Measurements from ENCODE around the gene FOXD4L6.
"Not testable (repeated sequence)": the region's sequence is repeated elsewhere in the genome, so short reads cannot be mapped to it uniquely, and the experiment has no call there.

The FOXD4L6 gene

DNA sequence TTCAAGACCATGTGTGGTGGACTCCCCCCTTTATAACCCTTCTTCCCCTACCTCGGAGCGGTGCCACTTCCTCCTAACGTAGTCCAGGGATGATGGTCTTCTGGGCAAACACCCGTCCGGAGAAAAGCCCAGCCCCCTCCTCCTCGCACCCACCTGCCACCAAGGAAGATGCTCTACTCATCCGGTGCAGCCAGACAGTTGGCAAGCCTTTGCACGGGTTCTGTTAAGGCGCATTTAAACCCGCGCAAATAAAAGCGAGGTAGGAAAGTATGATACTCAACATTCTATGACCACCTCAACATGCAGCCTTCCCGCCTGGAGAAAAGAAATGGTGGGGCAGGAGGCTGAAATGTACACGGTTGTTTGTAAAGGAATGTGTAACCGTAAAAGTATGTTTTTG, at the start of gene FOXD4L6:
Gene FOXD4L6 (minus strand): TSS at position 101 of the 400 bp plus-strand sequence. CDS start 298 bp downstream, outside the sequence.
- in situ Hi-C loops (cut with MboI; ENCODE audit: low sequenced_read_pairs) = not testable (repeated sequence)

DNA sequence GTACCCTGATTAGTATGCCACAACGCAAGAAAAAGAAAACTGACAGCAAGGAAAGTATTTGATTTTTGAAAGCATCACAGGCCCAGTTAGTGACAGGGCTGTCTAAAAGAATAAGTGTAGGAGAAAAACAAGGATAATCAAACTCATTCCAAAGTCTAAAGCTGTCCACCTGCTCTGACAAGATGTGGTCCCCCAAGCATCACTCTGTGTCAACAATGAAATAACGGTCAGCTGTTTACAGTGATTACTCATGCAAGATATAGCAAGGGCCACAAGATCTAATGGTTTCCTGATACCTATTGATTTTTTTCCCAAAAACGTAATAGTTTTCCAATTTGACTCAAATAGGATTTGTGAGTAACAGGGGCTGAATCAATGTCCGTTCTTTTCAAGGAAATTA, 46.5 kb upstream of the FOXD4L6 start:
- in situ Hi-C loops (cut with MboI; ENCODE audit: low sequenced_read_pairs) = not testable (repeated sequence)

- in situ Hi-C loops (cut with MboI; ENCODE audit: low sequenced_read_pairs) = not testable (repeated sequence)
Measured at GRCh38 chr9:41150116-41150515, 21.6 kb upstream of the FOXD4L6 start.

- in situ Hi-C loops (cut with MboI; ENCODE audit: low sequenced_read_pairs) = not testable (repeated sequence)
Measured at GRCh38 chr9:41141878-41142277, 13.4 kb upstream of the FOXD4L6 start.

GRCh38 chr9:41126746-41127446, 1.6 kb downstream of the FOXD4L6 start:
- in situ Hi-C loops (cut with MboI; ENCODE audit: low sequenced_read_pairs) = not testable (repeated sequence)

- in situ Hi-C loops (cut with MboI; ENCODE audit: low sequenced_read_pairs) = not testable (repeated sequence)
Measured at GRCh38 chr9:41125936-41126335, 2.5 kb downstream of the FOXD4L6 start.

GRCh38 chr9:41125109-41125658, 3.3 kb downstream of the FOXD4L6 start:
- in situ Hi-C loops (cut with MboI; ENCODE audit: low sequenced_read_pairs) = not testable (repeated sequence)

- in situ Hi-C loops (cut with MboI; ENCODE audit: low sequenced_read_pairs) = not testable (repeated sequence)
Measured at GRCh38 chr9:41124250-41125108, 4.0 kb downstream of the FOXD4L6 start.

DNA sequence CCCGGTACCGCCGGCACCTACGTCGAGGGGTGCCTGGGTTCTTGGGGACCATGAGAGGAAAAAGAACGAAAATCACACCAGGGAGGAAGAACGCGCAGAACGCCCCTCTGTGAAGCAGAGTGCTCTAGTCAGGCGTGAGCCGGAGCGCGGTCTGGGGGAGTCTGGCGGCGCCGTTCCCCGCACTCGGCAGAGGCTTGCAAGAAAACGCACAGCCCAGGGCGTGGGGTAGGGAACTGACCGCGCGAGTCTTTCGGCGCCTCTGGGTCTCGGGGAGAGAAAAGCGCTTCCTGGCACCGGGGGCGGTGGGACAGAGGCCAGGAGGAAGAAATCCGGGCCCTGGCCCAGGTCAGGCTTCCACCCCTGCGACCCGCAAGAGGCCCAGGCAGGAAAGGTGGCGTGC, 4.7 kb downstream of the FOXD4L6 start:
- in situ Hi-C loops (cut with MboI; ENCODE audit: low sequenced_read_pairs) = not testable (repeated sequence)

- in situ Hi-C loops (cut with MboI; ENCODE audit: low sequenced_read_pairs) = not testable (repeated sequence)
Measured at GRCh38 chr9:41123396-41123795, 5.1 kb downstream of the FOXD4L6 start.

- in situ Hi-C loops (cut with MboI; ENCODE audit: low sequenced_read_pairs) = not testable (repeated sequence)
Measured at GRCh38 chr9:41120696-41121095, 7.8 kb downstream of the FOXD4L6 start.

DNA sequence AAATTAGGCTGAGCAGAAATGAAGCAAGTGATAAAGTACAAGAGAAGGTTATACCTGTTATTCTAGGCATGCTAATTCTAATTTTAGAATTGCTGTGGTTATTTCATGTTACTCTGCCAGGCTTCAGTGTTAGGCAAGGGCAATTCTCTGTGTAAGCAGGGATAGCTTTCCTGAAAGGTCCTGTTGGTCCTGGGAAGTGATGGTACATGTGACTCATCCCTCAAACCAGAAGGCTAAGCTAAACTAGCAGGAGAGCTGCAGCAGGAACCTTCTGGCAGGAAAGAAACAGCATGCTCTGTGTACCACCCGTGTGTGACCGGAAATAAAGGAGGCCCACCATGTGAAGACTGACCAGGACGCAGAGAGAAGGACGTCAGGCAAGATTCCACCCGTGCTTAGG, 8.8 kb downstream of the FOXD4L6 start:
- in situ Hi-C loops (cut with MboI; ENCODE audit: low sequenced_read_pairs) = not testable (repeated sequence)

GRCh38 chr9:41119311-41119710, 9.2 kb downstream of the FOXD4L6 start:
- in situ Hi-C loops (cut with MboI; ENCODE audit: low sequenced_read_pairs) = not testable (repeated sequence)

DNA sequence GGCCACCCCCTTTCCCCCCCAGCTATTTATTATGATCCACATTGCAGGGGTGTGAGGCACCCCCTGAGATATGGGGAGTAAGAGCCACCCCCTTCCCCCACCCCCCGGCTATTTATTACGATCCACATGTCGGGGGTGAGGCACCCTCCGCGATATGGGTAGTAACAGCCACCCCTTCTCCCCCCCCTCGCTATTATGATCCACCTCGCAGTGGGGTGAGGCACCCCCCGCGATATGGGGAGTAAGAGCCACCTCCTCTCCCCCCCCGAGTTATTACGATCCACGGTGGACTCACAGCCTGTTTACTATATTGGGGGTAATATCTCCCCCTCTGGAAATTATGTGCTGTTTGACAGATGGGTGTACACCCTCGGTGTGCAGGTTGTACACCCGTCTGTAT, 15.1 kb downstream of the FOXD4L6 start:
- in situ Hi-C loops (cut with MboI; ENCODE audit: low sequenced_read_pairs) = not testable (repeated sequence)

- in situ Hi-C loops (cut with MboI; ENCODE audit: low sequenced_read_pairs) = not testable (repeated sequence)
Measured at GRCh38 chr9:41111414-41111813, 17.1 kb downstream of the FOXD4L6 start.

DNA sequence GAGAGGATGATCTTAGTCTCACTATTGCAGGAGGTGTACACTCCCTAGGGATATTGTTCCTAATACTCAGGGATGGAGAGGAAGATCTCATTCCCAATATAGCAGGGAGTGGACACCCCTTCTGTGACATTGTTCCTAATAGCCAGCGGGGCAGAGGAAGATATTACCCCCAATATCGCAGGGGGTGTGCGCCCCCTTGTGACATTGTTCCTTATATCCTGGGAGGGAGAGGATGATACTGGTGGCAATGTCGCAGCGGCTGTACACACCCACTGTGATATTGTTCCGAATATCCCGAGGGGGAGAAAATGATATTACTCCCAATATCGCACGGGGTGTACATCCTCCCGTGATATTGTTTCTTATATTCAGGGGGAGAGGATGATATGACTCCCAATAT, 17.6 kb downstream of the FOXD4L6 start:
- in situ Hi-C loops (cut with MboI; ENCODE audit: low sequenced_read_pairs) = not testable (repeated sequence)

DNA sequence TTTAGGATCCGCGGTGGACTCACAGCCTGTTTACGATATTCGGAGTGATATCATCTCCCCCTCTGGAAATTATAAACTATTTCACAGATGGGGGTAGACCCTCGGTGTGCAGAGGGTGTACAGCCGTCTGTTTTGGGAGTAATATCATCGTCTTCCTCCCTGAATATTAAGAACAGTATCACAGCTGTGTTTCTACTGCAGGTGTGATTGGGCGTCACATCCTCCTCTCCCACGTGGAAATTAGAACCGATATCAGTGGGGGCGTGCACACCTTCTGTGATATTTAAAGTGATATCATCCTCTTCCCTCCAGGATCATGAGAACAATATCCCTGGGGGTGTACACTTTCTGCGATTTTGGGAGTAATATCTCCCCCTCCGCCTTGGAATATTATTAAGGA, 19.2 kb downstream of the FOXD4L6 start:
- in situ Hi-C loops (cut with MboI; ENCODE audit: low sequenced_read_pairs) = not testable (repeated sequence)

- in situ Hi-C loops (cut with MboI; ENCODE audit: low sequenced_read_pairs) = not testable (repeated sequence)
Measured at GRCh38 chr9:41108816-41109215, 19.7 kb downstream of the FOXD4L6 start.

GRCh38 chr9:41106472-41107116, 21.9 kb downstream of the FOXD4L6 start:
- in situ Hi-C loops (cut with MboI; ENCODE audit: low sequenced_read_pairs) = not testable (repeated sequence)

DNA sequence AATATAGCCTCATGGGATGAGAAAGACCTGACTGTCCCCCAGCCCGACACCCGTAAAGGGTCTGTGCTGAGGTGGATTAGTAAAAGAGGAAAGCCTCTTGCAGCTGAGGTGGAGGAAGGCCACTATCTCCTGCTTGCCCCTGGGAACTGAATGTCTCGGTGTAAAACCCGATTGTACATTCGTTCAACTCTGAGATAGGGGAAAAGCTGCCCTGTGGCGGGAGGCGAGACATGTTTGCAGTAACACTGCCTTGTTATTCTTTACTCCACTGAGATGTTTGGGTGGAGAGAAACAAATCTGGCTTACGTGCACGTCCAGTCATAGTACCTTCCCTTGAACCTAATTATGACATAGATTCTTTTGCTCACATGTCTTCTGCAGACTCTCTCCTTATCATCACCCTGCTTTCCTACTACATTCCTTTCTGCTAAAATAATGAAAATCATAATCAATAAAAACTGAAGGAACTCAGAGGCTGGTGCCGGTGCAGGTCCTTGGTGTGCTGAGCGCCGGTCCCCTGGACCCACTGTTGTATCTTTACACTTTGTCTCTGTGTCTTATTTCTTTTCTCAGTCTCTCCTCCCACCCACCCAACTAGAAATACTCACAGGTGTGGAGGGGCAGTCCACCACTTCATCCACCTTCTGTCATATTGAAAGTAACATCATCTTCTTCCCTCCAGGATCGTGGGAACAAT, 22.8 kb downstream of the FOXD4L6 start:
- in situ Hi-C loops (cut with MboI; ENCODE audit: low sequenced_read_pairs) = not testable (repeated sequence)

DNA sequence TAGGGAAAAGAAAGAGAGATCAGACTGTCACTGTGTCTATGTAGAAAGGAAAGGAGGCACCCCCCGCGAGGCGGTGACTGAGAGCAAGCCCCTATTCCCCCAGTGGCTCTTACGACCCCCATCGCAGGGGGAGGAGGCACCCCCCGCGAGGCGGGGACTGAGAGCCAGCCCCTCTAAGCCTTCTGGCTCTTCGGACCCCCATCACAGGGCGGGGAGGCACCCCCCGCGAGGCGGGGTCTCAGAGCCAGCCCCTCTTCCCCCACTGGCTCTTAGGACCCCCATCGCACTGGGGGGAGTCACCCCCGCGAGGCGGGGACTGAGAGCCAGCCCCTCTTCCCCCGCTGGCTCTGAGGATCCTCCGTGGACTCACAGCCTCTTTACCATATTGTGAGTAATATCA, 23.9 kb downstream of the FOXD4L6 start:
- in situ Hi-C loops (cut with MboI; ENCODE audit: low sequenced_read_pairs) = not testable (repeated sequence)
